IPS DF 19.7 (cell line): ENCODE measurements around the gene TBC1D1.
"Not testable (repeated sequence)": the region's sequence is repeated elsewhere in the genome, so short reads cannot be mapped to it uniquely, and the experiment has no call there.

ENCODE experiments used
- DNase-seq: peaks from one replicate; pipeline ENCODE4 v3.0.0-alpha.2; 2013; ENCODE audit warnings: low read depth, low spot score

TBC1D1 gene

GRCh38 chr4:38013461-38014366 is 122.8 kb downstream of the TBC1D1 start:
- no peak for DNase-seq

GRCh38 chr4:38014421-38014852 is 123.6 kb downstream of the TBC1D1 start:
- DNase-seq: no peak

DNA sequence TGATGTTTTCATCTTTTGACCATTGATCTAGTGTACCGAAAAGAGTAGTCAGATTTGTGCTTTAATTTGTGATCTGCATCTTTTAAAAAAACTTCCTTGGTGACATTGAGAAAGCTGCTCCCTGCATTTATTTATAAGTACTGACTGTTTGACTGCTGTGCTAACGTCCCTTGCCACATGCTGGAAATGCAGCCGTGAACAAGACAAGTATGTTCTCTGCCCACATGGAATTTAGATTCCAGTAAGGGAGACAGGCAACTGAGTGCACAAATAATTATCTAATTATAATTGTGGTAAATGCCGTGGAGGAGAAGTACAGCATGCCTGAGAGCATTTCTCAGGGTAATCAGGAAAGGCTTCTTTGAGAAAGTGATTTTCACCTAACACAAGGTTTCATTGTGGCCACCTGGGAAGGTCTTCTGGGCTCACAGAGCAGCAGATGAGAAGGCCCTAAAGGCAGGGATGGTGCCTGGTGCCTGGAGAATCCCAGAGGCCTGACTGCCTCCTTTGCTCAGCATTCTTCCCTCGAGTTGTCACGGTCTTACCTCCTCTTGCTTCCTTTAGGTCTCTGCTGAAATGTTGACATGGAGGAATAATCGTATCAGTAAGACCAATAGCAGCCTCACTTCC is 125.1 kb downstream of the TBC1D1 start:
- no peak for DNase-seq

- DNase-seq: no peak
Observed at GRCh38 chr4:38016698-38017097, 125.8 kb downstream of the TBC1D1 start.

- no peak for DNase-seq
Observed at GRCh38 chr4:38017609-38018008, 126.7 kb downstream of the TBC1D1 start.

DNA sequence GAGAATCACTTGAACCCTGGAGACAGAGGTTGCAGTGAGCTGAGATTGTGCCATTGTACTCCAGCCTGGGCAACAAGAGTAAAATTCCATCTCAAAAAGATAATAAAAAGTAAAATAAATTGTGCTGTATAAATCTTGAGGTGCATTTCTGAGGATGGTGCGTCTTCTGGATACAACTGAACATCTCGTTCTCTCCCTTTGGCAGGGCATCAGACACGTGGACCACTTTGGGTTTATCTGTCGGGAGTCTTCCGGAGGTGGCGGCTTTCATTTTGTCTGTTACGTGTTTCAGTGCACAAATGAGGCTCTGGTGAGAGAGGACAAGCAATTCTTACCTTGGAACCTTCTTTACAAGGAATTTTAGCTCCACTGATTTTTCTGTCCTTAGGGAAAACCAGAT is 129.5 kb downstream of the TBC1D1 start:
- no peak for DNase-seq

- not testable (repeated sequence) for DNase-seq
Observed at GRCh38 chr4:38020961-38021360, 130.1 kb downstream of the TBC1D1 start.

DNA sequence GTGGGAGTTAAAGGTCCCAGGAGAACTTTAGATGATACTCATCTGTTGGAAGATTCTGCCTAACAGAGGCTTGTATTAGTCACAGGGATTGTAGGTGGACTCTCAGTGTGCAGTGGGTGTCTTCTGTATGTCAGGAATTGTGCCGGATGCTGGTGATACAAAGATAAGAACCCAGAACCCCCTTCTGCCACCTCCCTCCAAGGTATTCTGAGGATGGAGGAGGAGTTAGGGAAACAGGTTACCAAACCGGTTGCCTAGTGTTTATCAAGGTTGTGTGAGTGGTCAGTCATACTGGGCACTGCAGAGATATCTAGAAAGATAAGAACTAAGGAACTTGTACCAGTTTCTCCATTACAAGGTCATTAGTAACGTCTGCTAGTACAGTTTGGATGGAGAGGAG is 130.9 kb downstream of the TBC1D1 start:
- no peak for DNase-seq

GRCh38 chr4:38023347-38024205 is 132.7 kb downstream of the TBC1D1 start:
- no peak for DNase-seq

- no peak for DNase-seq
Observed at GRCh38 chr4:38024206-38024509, 133.3 kb downstream of the TBC1D1 start.

- DNase-seq: no peak
Observed at GRCh38 chr4:38025665-38026064, 134.8 kb downstream of the TBC1D1 start.

GRCh38 chr4:38026158-38026740 is 135.4 kb downstream of the TBC1D1 start:
- no peak for DNase-seq

- no peak for DNase-seq
Observed at GRCh38 chr4:38030023-38030422, 139.1 kb downstream of the TBC1D1 start.

- no peak for DNase-seq
Observed at GRCh38 chr4:38034986-38035882, 144.3 kb downstream of the TBC1D1 start.

- DNase-seq: no peak
Observed at GRCh38 chr4:38036548-38036947, 145.7 kb downstream of the TBC1D1 start.

DNA sequence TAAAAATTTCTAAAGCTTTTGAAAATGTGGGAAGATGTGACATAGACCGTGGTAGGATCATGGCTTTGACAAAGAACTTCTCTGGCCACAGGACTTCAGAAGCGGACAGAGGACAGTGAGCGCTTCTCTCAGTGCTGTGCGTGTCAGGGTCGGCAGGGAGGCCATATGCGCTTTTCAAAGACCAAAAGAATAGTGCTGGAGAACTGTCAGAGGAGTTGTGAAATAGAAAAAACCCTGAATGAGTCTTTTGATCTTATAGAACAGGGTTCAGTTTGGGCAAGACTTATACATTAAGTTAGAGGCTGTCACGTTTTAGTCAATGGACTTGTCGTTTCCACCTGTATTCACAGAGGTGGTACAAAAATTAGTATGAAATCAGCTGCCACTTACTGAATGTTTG is 146.7 kb downstream of the TBC1D1 start:
- no peak for DNase-seq

DNA sequence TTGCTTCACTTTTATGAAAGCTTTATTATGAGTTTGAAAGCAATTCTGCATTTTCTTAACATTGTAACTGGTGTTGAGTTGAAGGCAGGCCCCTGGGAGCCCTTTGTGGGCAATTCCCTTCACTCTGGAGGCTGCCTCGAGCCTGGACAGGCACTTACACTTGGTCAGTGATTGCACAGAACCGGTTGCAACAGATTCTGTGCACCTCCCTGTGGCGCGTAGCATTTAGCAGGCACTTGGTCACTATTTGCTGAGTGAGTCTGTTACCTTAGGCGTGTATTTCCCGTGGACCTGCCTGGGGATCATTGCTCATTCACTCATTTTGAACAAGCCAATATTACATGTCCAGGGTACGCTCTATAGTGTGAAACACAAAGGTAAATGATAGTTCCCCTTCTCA is 149.7 kb downstream of the TBC1D1 start:
- no peak for DNase-seq

DNA sequence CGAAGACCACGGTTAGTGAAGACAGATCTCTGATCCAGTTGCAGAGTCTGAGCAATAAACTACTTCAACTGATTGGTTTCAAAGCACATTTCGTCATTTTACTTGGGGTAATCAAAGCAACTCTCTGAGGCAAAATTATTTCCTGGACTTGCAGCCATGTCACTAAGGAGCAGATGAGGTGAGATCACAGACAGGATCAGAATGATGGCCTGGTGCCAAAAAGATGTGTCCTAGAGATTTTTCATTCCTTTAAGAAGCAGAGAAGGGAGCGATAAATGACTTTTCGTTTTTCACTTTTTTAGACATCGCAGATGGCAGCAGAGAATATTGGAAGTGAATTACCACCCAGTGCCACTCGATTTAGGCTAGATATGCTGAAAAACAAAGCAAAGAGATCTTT is 153.2 kb downstream of the TBC1D1 start:
- no peak for DNase-seq

DNA sequence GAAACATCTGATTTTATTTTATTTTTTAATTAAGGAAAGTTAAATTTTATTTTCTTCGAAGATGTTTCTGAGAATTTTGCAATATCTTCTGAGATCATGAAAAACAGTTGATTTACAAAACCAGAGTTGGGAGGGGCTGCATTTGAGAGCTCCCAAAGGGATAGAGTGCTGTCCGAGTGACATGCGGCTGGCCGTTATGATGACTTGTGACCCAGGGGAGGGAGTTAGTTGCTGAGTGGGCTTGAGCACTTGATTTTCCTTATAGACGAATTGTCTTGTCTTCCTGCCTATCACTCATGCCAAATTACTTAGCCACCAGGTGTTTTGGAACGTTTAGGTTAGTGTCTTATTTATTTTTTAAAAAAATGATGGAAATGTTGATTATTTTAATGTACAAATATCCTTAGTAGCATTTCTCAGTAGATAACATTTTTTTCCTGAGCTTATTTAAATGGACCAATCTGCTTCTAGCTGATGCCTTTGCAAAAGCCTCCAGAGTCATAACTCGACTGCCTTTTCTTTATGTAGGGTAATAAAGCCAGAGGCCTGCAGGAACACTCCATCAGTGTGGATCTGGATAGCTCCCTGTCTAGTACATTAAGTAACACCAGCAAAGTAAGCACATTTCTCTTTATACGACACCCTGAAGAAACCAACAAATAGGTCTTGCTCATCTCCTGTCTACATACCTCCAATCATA is 154.6 kb downstream of the TBC1D1 start:
- DNase-seq: no peak
